ENCODE measurements around the gene PRR5L.

DNA sequence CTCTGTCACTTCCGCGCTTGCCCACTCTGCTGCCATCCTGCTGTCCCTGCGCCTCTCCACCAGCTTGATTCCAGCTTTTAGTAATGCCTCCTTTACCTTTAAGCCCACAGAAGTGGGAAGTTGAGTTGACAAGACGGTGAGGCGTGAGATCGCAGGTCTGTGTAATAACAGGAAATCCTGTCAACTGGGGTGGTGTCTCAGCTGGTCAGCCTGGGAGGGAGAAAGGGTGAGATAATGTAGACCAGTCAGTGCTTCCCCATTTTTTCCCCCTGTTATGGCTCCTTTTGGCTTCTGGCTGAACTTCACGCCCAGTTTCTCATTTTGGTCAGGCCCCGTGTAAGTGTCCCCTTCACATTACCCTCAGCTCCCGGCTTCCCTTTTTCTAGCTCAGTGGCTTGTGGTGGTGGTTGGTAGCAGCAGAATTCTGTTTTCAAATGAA is 115.1 kb downstream of the PRR5L start:
- TF ChIP-seq CTCF (IDR thresholded peaks at IDR 0.05; ENCODE audit: low read depth, low read length) (no peak), EZH2phosphoT487 (IDR thresholded peaks at IDR 0.05; ENCODE audit: low read depth) (no peak)
